Esophagus squamous epithelium (tissue), 4 donors: Measurements from ENCODE around the gene MPLKIP.

Experiments
- POLR2A ChIP-seq, 4 donors: fragments of 450-650 bp; IDR thresholded peaks; one replicate each; pipeline ENCODE4 v1.6.1; 2017; ENCODE audit warnings: antibody characterized with exemption in 4 of 4, mild to moderate bottlenecking in 4 of 4, moderate library complexity in 3 of 4
- TF ChIP-seq, protein P1 (sequence below), 6 experiments: fragments of 450-650 bp in 4 of 6; fragments of 200-600 bp in 2 of 6; sonication (generic) in 2 of 6; IDR thresholded peaks; one replicate each; pipeline ENCODE4 v1.5.1; 2016 to 2019; ENCODE audit warnings: antibody characterized with exemption in 6 of 6, mild to moderate bottlenecking in 4 of 6, moderate library complexity in 4 of 6

DNA sequence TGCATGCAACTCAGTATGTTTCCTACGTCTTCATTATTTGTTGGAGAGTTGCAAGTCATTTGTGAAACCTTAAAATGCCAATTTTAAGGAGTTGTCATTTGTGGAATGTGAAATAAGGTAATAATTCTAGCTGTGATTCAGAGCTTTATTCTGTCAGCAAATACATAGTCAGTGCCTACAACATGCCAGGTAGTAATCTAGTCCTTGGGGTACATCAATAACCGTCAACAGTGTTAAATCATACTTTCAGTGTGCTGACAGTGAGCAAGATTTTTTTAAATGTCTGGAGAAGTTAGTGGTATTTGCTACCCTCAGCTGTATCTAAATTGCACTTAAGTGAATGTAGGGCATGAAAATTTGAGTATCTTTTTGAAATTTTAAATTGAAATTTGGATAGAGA lies 36.7 kb downstream of the MPLKIP start:
- TF ChIP-seq POLR2A (IDR thresholded peaks at IDR 0.05): no peak
- TF ChIP-seq, protein P1, sequence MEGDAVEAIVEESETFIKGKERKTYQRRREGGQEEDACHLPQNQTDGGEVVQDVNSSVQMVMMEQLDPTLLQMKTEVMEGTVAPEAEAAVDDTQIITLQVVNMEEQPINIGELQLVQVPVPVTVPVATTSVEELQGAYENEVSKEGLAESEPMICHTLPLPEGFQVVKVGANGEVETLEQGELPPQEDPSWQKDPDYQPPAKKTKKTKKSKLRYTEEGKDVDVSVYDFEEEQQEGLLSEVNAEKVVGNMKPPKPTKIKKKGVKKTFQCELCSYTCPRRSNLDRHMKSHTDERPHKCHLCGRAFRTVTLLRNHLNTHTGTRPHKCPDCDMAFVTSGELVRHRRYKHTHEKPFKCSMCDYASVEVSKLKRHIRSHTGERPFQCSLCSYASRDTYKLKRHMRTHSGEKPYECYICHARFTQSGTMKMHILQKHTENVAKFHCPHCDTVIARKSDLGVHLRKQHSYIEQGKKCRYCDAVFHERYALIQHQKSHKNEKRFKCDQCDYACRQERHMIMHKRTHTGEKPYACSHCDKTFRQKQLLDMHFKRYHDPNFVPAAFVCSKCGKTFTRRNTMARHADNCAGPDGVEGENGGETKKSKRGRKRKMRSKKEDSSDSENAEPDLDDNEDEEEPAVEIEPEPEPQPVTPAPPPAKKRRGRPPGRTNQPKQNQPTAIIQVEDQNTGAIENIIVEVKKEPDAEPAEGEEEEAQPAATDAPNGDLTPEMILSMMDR (IDR thresholded peaks at IDR 0.05): no peak
